Lung (tissue), 12 donors: Measurements from ENCODE around the gene CDH4. TPM values are rescaled to one million over a fixed set of nuclear protein-coding genes. Genes with fewer than 3 reads are reported as not detected.

Source experiments
- ATAC-seq: fragments of 200-7000 bp; cut with Tn5 transposase; one replicate; pipeline ENCODE4 v1.9.1; 2020; ENCODE audit warnings: moderate number of reproducible peaks; ENCODE audit not compliant: insufficient read depth, low FRiP score
- DNase-seq, 3 donors: peaks; one replicate each; pipeline ENCODE4 v3.0.0-alpha.2; 2013 to 2017
- H3K27ac ChIP-seq, 2 donors: one replicate each; pipeline ENCODE4 v1.5.1; 2013; ENCODE audit warnings: mild to moderate bottlenecking in 2 of 2, moderate library complexity in 2 of 2, control low read depth in 1 of 2, inconsistent platforms in 1 of 2, low read depth in 1 of 2, low read length in 1 of 2
- H3K27me3 ChIP-seq, 3 donors: one replicate each; pipeline ENCODE4 v1.5.1; 2013; ENCODE audit warnings: low read length in 2 of 3; ENCODE audit not compliant: control insufficient read depth in 3 of 3, insufficient read depth in 3 of 3
- H3K36me3 ChIP-seq, 4 donors: one replicate each; pipeline ENCODE4 v1.5.1; 2013; ENCODE audit warnings: low read length in 4 of 4, mild to moderate bottlenecking in 1 of 4, moderate library complexity in 1 of 4; ENCODE audit not compliant: control insufficient read depth in 4 of 4, insufficient read depth in 4 of 4
- H3K4me1 ChIP-seq, 5 donors: one replicate each; pipeline ENCODE4 v1.5.1; 2013; ENCODE audit warnings: low read length in 5 of 5, mild to moderate bottlenecking in 2 of 5, moderate library complexity in 1 of 5; ENCODE audit not compliant: control insufficient read depth in 5 of 5, insufficient read depth in 5 of 5
- H3K4me3 ChIP-seq: one replicate; pipeline ENCODE4 v1.5.1; 2013; ENCODE audit warnings: mild to moderate bottlenecking, control low read depth, moderate library complexity
- H3K9ac ChIP-seq, 2 donors: one replicate each; pipeline ENCODE4 v1.5.1; 2013; ENCODE audit warnings: low read length in 2 of 2, control low read depth in 1 of 2; ENCODE audit not compliant: insufficient read depth in 1 of 2
- H3K9me3 ChIP-seq, 4 donors: one replicate each; pipeline ENCODE4 v1.5.1; 2013; ENCODE audit warnings: low read length in 3 of 4, mild to moderate bottlenecking in 1 of 4, moderate library complexity in 1 of 4; ENCODE audit not compliant: control insufficient read depth in 4 of 4, insufficient read depth in 3 of 4
- CTCF ChIP-seq: IDR thresholded peaks from 2 replicates; pipeline ENCODE4 v1.5.1; 2012; ENCODE audit warnings: mild to moderate bottlenecking; ENCODE audit errors: control extremely low read depth, extremely low read depth
- WGBS, 2 donors: extraction: QIAGEN DNeasy Blood & Tissue Kit; methylation state at CpG; one replicate each; pipeline ENCODE4 v1.1.7; 2013; 5-methylcytosine and 5-hydroxymethylcytosine counted together
- polyA plus RNA-seq, 2 donors: library from polyadenylated mRNA; stranded (reverse); fragments of 200-250 nt; gene quantifications; one replicate each; pipeline ENCODE4 v1.2.1, GENCODE V29; 2013
- total RNA-seq, 2 donors: library from RNA; depleted of rRNA in 1 of 2; stranded (reverse); fragments of >200 nt in 1 of 2; gene quantifications; one replicate each; pipeline ENCODE4 v1.2.1, GENCODE V29; 2014 to 2021
- donor health status: control.
- donor health status: control.
- donor health status: Bipolar disorder and iron deficiency.
- donor health status: healthy.
- donor health status: DM: yes; HTN: yes; CAD: no.

Gene CDH4
- total and polyA plus RNA-seq, 4 donors, result 0.10 to 2.1 (median 0.34) TPM

GRCh38 chr20:61330441-61330840 is 78.4 kb downstream of the CDH4 start:
- no peaks in the 10 kb centered on the region for H3K36me3 ChIP-seq
- H3K4me1 ChIP-seq, result peaks cover 0 to 4% (median 0%) of the 10 kb centered on the region in 5 donors
- H3K4me3 ChIP-seq, result no peak overlapping the region
- WGBS, 2 donors, result 76 to 83% methylated on average over 14 of the region's 14 CpGs
- H3K27ac ChIP-seq, result no peak overlapping the region
- TF ChIP-seq CTCF, result no peak
- no peak for DNase-seq
- ATAC-seq, result no peak
- no peak overlapping the region for H3K9ac ChIP-seq
- H3K27me3 ChIP-seq, result no peaks in the 10 kb centered on the region
- peaks cover 0 to 6% (median 0%) of the 10 kb centered on the region in 4 donors for H3K9me3 ChIP-seq

GRCh38 chr20:61331543-61331942 is 79.5 kb downstream of the CDH4 start:
- 81 to 84% methylated on average over 10 to 11 of the region's 11 CpGs for WGBS, 2 donors
- Histone ChIP-seq H3K4me3 (no peak overlapping the region), H3K36me3 (no peaks in the 10 kb centered on the region), H3K9ac (no peak overlapping the region), H3K9me3 (peaks cover 0 to 6% (median 0%) of the 10 kb centered on the region in 4 donors), H3K27me3 (no peaks in the 10 kb centered on the region), H3K27ac (no peak overlapping the region), H3K4me1 (peaks cover 0 to 4% (median 0%) of the 10 kb centered on the region in 5 donors)
- ATAC-seq, result no peak
- TF ChIP-seq CTCF, result no peak
- no peak for DNase-seq

- Histone ChIP-seq H3K4me1 (peaks cover 0 to 4% (median 0%) of the 10 kb centered on the region in 5 donors), H3K27me3 (no peaks in the 10 kb centered on the region), H3K36me3 (no peaks in the 10 kb centered on the region), H3K9me3 (peaks cover 0 to 6% (median 0%) of the 10 kb centered on the region in 4 donors), H3K27ac (no peak overlapping the region), H3K9ac (no peak overlapping the region), H3K4me3 (no peak overlapping the region)
- WGBS, 2 donors, result 53 to 58% methylated on average over 22 of the region's 22 CpGs
- no peak for TF ChIP-seq CTCF
- ATAC-seq (no peak), DNase-seq (peak in 1 of 3 donors; percentile 5)
Observed at GRCh38 chr20:61332016-61332975, 80.2 kb downstream of the CDH4 start.
